Liver (tissue), 9 donors: ENCODE measurements around the gene CNDP2. TPM values are rescaled to one million over a fixed set of nuclear protein-coding genes. Genes with fewer than 3 reads are reported as not detected.
"Not testable (repeated sequence)": the region's sequence is repeated elsewhere in the genome, so short reads cannot be mapped to it uniquely, and the experiment has no call there.

ENCODE experiments used
- DNase-seq: peaks from one replicate; pipeline ENCODE4 v3.0.0-alpha.2; 2017; ENCODE audit warnings: low spot score
- H3K27ac ChIP-seq, 2 donors: one replicate each; pipeline ENCODE4 v1.7.0; 2013; ENCODE audit warnings: inconsistent platforms in 2 of 2, low read length in 2 of 2, control low read depth in 1 of 2, low read depth in 1 of 2, mild to moderate bottlenecking in 1 of 2
- H3K27me3 ChIP-seq, 4 donors: one replicate each; pipeline versions ENCODE4 v1.6.1 to v1.7.0; 2013; ENCODE audit warnings: low read length in 3 of 4, inconsistent platforms in 1 of 4, mild to moderate bottlenecking in 1 of 4, moderate library complexity in 1 of 4; ENCODE audit not compliant: control insufficient read depth in 4 of 4, insufficient read depth in 4 of 4
- H3K36me3 ChIP-seq, 4 donors: one replicate each; pipeline versions ENCODE4 v1.6.1 to v1.7.0; 2013; ENCODE audit warnings: low read length in 3 of 4, mild to moderate bottlenecking in 3 of 4, low read depth in 1 of 4, moderate library complexity in 1 of 4; ENCODE audit not compliant: control insufficient read depth in 4 of 4, insufficient read depth in 3 of 4
- H3K4me1 ChIP-seq, 4 donors: one replicate each; pipeline versions ENCODE4 v1.6.1 to v1.7.0; 2013; ENCODE audit warnings: low read length in 3 of 4, mild to moderate bottlenecking in 3 of 4, moderate library complexity in 1 of 4; ENCODE audit not compliant: control insufficient read depth in 4 of 4, insufficient read depth in 4 of 4
- H3K4me3 ChIP-seq, 3 donors: one replicate each; pipeline versions ENCODE4 v1.6.1 to v1.7.0; 2013; ENCODE audit warnings: low read length in 3 of 3, control low read depth in 1 of 3, low read depth in 1 of 3, mild to moderate bottlenecking in 1 of 3
- H3K9ac ChIP-seq, 2 donors: one replicate each; pipeline ENCODE4 v1.7.0; 2013; ENCODE audit warnings: low read length in 2 of 2, mild to moderate bottlenecking in 2 of 2, moderate library complexity in 2 of 2, control low read depth in 1 of 2, low read depth in 1 of 2
- H3K9me3 ChIP-seq, 4 donors: one replicate each; pipeline versions ENCODE4 v1.6.1 to v1.7.0; 2013; ENCODE audit warnings: low read length in 3 of 4; ENCODE audit not compliant: control insufficient read depth in 4 of 4
- EGR1 ChIP-seq, 2 donors: IDR thresholded peaks; 2 replicates each; pipeline ENCODE4 v1.6.1; 2016 to 2018; ENCODE audit warnings: antibody characterized with exemption in 2 of 2, low read depth in 2 of 2
- FOXA1 ChIP-seq: IDR thresholded peaks from 2 replicates; pipeline ENCODE4 v1.6.1; 2016; ENCODE audit warnings: antibody characterized with exemption
- FOXA2 ChIP-seq: IDR thresholded peaks from 2 replicates; pipeline ENCODE4 v1.6.1; 2016; ENCODE audit warnings: antibody characterized with exemption
- GABPA ChIP-seq, 2 donors: IDR thresholded peaks in 1 of 2; conservative IDR thresholded peaks in 1 of 2; 2 replicates each; pipeline ENCODE4 v1.6.1; 2016; ENCODE audit warnings: antibody characterized with exemption in 2 of 2, mild to moderate bottlenecking in 1 of 2, moderate library complexity in 1 of 2
- HNF4A ChIP-seq, 2 donors: conservative IDR thresholded peaks; 2 replicates each; pipeline ENCODE4 v1.6.1; 2016; ENCODE audit warnings: antibody characterized with exemption in 2 of 2, mild to moderate bottlenecking in 2 of 2
- HNF4G ChIP-seq: IDR thresholded peaks from 2 replicates; pipeline ENCODE4 v1.6.1; 2016; ENCODE audit warnings: antibody characterized with exemption
- JUND ChIP-seq, 2 donors: IDR thresholded peaks; 2 replicates each; pipeline ENCODE4 v1.6.1; 2016; ENCODE audit warnings: antibody characterized with exemption in 2 of 2
- NR2F2 ChIP-seq: IDR thresholded peaks from 2 replicates; pipeline ENCODE4 v1.6.1; 2016; ENCODE audit warnings: antibody characterized with exemption
- RAD21 ChIP-seq, 2 donors: IDR thresholded peaks; 2 replicates each; pipeline ENCODE4 v1.6.1; 2016; ENCODE audit warnings: antibody characterized with exemption in 2 of 2, mild to moderate bottlenecking in 2 of 2
- RXRA ChIP-seq, 2 donors: IDR thresholded peaks; 2 replicates each; pipeline ENCODE4 v1.6.1; 2017 to 2018; ENCODE audit warnings: antibody characterized with exemption in 2 of 2, mild to moderate bottlenecking in 1 of 2
- SP1 ChIP-seq: IDR thresholded peaks from 2 replicates; pipeline ENCODE4 v1.6.1; 2018; ENCODE audit warnings: antibody characterized with exemption, mild to moderate bottlenecking
- TAF1 ChIP-seq: conservative IDR thresholded peaks from 2 replicates; pipeline ENCODE4 v1.6.1; 2016; ENCODE audit warnings: antibody characterized with exemption, mild to moderate bottlenecking
- YY1 ChIP-seq: IDR thresholded peaks from 2 replicates; pipeline ENCODE4 v1.6.1; 2016; ENCODE audit warnings: antibody characterized with exemption, mild to moderate bottlenecking
- WGBS: extraction: QIAGEN DNeasy Blood & Tissue Kit; methylation state at CpG from one replicate; pipeline ENCODE4 v1.1.7; 2013; 5-methylcytosine and 5-hydroxymethylcytosine counted together
- polyA plus RNA-seq, 2 donors: library from polyadenylated mRNA; stranded (reverse) in 1 of 2; unstranded in 1 of 2; fragments of 200-250 nt in 1 of 2; fragments of >200 nt in 1 of 2; fragmentation: Nextera tagmentation in 1 of 2; extraction: Ambion mirVana in 1 of 2; gene quantifications; one replicate each; pipeline versions ENCODE4 v1.2.1 to v1.2.3, GENCODE V29; 2013 to 2015
- total RNA-seq, 2 donors: library from RNA; depleted of rRNA; stranded (reverse); fragments of >200 nt; gene quantifications; one replicate each; pipeline ENCODE4 v1.2.3, GENCODE V29; 2014
- TF ChIP-seq, protein P1 (sequence below): fragments of 150-350 bp; IDR thresholded peaks from 2 replicates; pipeline ENCODE4 v1.5.1; 2017; ENCODE audit warnings: improper control_type of control experiment, low read depth, low read length; ENCODE audit not compliant: missing input control
- TF ChIP-seq, protein P2 (sequence below): IDR thresholded peaks from 2 replicates; pipeline ENCODE4 v1.6.1; 2016; ENCODE audit warnings: antibody characterized with exemption, mild to moderate bottlenecking
- TF ChIP-seq, protein P3 (sequence below): IDR thresholded peaks from 2 replicates; pipeline ENCODE4 v1.6.1; 2016; ENCODE audit warnings: antibody characterized with exemption
- TF ChIP-seq, protein P4 (sequence below): IDR thresholded peaks from 2 replicates; pipeline ENCODE4 v1.6.1; 2016; ENCODE audit warnings: antibody characterized with exemption
- TF ChIP-seq, protein P5 (sequence below): IDR thresholded peaks from 2 replicates; pipeline ENCODE4 v1.6.1; 2016; ENCODE audit warnings: antibody characterized with exemption
- donor health status: healthy.
- donor health status: healthy.
- donor health status: healthy.
- donor health status: healthy.
- donor health status: healthy.

The CNDP2 gene
- total and polyA plus RNA-seq, 4 donors, result 65.5 to 167 (median 141) TPM

DNA sequence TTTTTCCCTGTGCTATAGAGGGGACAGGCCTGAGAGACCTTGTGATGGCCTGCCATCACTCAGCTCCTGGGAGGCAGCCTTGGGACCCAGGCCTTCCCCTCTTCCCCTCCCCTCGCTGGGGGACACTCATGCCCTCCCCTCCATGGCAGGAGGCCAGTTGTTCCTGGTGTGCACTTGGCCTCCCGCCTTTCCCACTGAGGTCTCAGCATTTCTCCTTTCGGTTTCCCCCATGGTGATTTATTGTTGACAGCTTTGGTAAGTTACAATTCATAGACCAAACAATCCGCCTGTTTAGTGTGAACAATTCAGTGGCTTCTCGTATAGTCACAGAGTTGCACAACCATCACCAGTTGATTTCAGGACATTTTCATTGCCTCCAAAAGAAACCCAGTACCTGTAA is 27.9 kb downstream of the CNDP2 start:
- Histone ChIP-seq H3K27ac (no peak overlapping the region), H3K4me3 (no peak overlapping the region), H3K36me3 (peaks cover 7 to 27% (median 17%) of the 10 kb centered on the region in 4 donors), H3K9me3 (no peaks in the 10 kb centered on the region), H3K9ac (no peak overlapping the region), H3K4me1 (no peaks in the 10 kb centered on the region), H3K27me3 (no peaks in the 10 kb centered on the region)
- TF ChIP-seq RAD21 (IDR thresholded peaks at IDR 0.05), result no peak
- no peak for TF ChIP-seq NR2F2
- no peak for TF ChIP-seq EGR1 (IDR thresholded peaks at IDR 0.05; ENCODE audit: low read depth in 2 of 2)
- TF ChIP-seq, protein P1, sequence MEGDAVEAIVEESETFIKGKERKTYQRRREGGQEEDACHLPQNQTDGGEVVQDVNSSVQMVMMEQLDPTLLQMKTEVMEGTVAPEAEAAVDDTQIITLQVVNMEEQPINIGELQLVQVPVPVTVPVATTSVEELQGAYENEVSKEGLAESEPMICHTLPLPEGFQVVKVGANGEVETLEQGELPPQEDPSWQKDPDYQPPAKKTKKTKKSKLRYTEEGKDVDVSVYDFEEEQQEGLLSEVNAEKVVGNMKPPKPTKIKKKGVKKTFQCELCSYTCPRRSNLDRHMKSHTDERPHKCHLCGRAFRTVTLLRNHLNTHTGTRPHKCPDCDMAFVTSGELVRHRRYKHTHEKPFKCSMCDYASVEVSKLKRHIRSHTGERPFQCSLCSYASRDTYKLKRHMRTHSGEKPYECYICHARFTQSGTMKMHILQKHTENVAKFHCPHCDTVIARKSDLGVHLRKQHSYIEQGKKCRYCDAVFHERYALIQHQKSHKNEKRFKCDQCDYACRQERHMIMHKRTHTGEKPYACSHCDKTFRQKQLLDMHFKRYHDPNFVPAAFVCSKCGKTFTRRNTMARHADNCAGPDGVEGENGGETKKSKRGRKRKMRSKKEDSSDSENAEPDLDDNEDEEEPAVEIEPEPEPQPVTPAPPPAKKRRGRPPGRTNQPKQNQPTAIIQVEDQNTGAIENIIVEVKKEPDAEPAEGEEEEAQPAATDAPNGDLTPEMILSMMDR, result no peak
- 55% methylated on average over 5 of the region's 5 CpGs for WGBS
- DNase-seq, result no peak

DNA sequence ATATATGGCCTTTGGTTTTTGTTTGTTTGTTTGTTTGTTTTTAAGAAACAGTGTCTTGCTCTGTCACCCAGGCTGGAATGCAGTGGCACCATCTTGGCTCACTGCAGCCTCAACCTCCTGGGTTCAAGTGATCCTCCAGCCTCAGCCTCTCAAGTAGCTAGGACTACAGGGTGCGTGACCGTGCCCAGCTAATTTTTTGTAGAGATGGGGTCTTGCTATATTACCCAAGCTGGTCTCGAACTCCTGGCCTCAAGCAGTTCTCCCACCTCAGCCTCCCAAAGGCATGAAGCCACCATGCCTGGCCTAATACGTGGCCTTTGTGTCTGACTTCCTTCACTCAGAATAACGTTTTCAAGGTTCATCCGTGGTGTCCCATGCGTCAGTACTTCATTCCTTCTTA is 28.8 kb downstream of the CNDP2 start:
- not testable (repeated sequence) for H3K4me1 ChIP-seq, H3K27ac ChIP-seq, H3K27me3 ChIP-seq, DNase-seq, H3K9me3 ChIP-seq, H3K9ac ChIP-seq, H3K4me3 ChIP-seq
- peaks cover 1 to 19% (median 9%) of the 10 kb centered on the region in 4 donors for H3K36me3 ChIP-seq
- 96% methylated on average over 7 of the region's 7 CpGs for WGBS

DNA sequence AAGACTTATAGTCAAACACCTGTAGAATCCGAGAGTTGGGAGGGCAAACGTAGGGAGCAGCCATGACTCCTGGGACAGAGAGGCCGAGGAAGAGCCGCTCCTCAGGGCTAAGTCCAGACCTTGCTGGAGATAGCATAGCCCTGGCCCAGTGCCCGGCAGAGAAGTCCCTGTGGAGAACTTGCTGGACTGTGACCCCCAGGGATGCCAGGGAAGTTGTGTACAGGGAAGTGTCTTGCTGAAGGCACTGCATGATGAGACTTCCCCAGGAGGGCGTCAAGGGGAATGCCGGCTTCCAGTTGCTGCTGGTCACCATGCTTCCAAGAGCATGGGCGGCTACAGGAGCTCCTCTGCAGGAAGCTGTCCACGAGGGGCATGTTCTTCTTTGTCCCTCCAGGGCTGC is 29.6 kb downstream of the CNDP2 start:
- Histone ChIP-seq H3K36me3 (peaks cover 0 to 11% (median under 1%) of the 10 kb centered on the region in 4 donors), H3K4me3 (no peak overlapping the region), H3K27me3 (no peaks in the 10 kb centered on the region), H3K27ac (no peak overlapping the region), H3K9me3 (no peaks in the 10 kb centered on the region), H3K4me1 (no peaks in the 10 kb centered on the region), H3K9ac (no peak overlapping the region)
- WGBS, result 69% methylated on average over 9 of the region's 9 CpGs
- DNase-seq, result no peak
- TF ChIP-seq TAF1, result no peak
- TF ChIP-seq, protein P2, sequence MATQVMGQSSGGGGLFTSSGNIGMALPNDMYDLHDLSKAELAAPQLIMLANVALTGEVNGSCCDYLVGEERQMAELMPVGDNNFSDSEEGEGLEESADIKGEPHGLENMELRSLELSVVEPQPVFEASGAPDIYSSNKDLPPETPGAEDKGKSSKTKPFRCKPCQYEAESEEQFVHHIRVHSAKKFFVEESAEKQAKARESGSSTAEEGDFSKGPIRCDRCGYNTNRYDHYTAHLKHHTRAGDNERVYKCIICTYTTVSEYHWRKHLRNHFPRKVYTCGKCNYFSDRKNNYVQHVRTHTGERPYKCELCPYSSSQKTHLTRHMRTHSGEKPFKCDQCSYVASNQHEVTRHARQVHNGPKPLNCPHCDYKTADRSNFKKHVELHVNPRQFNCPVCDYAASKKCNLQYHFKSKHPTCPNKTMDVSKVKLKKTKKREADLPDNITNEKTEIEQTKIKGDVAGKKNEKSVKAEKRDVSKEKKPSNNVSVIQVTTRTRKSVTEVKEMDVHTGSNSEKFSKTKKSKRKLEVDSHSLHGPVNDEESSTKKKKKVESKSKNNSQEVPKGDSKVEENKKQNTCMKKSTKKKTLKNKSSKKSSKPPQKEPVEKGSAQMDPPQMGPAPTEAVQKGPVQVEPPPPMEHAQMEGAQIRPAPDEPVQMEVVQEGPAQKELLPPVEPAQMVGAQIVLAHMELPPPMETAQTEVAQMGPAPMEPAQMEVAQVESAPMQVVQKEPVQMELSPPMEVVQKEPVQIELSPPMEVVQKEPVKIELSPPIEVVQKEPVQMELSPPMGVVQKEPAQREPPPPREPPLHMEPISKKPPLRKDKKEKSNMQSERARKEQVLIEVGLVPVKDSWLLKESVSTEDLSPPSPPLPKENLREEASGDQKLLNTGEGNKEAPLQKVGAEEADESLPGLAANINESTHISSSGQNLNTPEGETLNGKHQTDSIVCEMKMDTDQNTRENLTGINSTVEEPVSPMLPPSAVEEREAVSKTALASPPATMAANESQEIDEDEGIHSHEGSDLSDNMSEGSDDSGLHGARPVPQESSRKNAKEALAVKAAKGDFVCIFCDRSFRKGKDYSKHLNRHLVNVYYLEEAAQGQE, result no peak
- TF ChIP-seq RXRA (IDR thresholded peaks at IDR 0.05), result no peak
- TF ChIP-seq HNF4A (conservative IDR thresholded peaks at IDR 0.05), result no peak
- no peak for TF ChIP-seq FOXA2
- no peak for TF ChIP-seq FOXA1
- no peak for TF ChIP-seq HNF4G
- TF ChIP-seq SP1, result no peak
- no peak for TF ChIP-seq JUND (IDR thresholded peaks at IDR 0.05)
- TF ChIP-seq NR2F2, result no peak
- TF ChIP-seq, protein P1, result no peak
- TF ChIP-seq, protein P3, sequence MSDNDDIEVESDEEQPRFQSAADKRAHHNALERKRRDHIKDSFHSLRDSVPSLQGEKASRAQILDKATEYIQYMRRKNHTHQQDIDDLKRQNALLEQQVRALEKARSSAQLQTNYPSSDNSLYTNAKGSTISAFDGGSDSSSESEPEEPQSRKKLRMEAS, result no peak
- TF ChIP-seq GABPA (IDR thresholded peaks at IDR 0.05 in 1 of 2, conservative IDR thresholded peaks at IDR 0.05 in 1 of 2), result no peak
- no peak for TF ChIP-seq YY1
- TF ChIP-seq, protein P4, sequence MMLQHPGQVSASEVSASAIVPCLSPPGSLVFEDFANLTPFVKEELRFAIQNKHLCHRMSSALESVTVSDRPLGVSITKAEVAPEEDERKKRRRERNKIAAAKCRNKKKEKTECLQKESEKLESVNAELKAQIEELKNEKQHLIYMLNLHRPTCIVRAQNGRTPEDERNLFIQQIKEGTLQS, result no peak
- TF ChIP-seq EGR1 (IDR thresholded peaks at IDR 0.05; ENCODE audit: low read depth in 2 of 2), result no peak
- TF ChIP-seq, protein P5, sequence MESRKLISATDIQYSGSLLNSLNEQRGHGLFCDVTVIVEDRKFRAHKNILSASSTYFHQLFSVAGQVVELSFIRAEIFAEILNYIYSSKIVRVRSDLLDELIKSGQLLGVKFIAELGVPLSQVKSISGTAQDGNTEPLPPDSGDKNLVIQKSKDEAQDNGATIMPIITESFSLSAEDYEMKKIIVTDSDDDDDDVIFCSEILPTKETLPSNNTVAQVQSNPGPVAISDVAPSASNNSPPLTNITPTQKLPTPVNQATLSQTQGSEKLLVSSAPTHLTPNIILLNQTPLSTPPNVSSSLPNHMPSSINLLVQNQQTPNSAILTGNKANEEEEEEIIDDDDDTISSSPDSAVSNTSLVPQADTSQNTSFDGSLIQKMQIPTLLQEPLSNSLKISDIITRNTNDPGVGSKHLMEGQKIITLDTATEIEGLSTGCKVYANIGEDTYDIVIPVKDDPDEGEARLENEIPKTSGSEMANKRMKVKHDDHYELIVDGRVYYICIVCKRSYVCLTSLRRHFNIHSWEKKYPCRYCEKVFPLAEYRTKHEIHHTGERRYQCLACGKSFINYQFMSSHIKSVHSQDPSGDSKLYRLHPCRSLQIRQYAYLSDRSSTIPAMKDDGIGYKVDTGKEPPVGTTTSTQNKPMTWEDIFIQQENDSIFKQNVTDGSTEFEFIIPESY, result no peak
- TF ChIP-seq RAD21 (IDR thresholded peaks at IDR 0.05), result no peak
